Endothelial cell of umbilical vein (primary cell): ENCODE measurements around the gene NUDT21. TPM values are rescaled to one million over a fixed set of nuclear protein-coding genes. Genes with fewer than 3 reads are reported as not detected.

Experiments used
- BruUV-seq: library from RNA; stranded (reverse); fragments of 400-500 nt; replicated peaks from 2 replicates; lab custom pipeline; 2021; lab: Mats Ljungman, UMichigan
- CTCF ChIA-PET: fragments of 300-600, 350-600 bp; sonication (Branson Sonifier 250); formaldehyde crosslinking; loops from one replicate; lab custom pipeline; 2021; ENCODE audit warnings: antibody characterized with exemption, inconsistent platforms; lab: Charles Lee
- POLR2A ChIA-PET: fragments of 300-600, 350-600 bp; sonication (Branson Sonifier 250); formaldehyde crosslinking; loops from one replicate; lab custom pipeline; 2021; ENCODE audit warnings: antibody characterized with exemption, inconsistent platforms; lab: Charles Lee
- DNase-seq: peaks from one replicate; pipeline ENCODE4 v3.0.0-alpha.2; 2011; ENCODE audit warnings: low read depth, low spot score
- FAIRE-seq: peaks from 2 replicates; lab custom pipeline; 2011; peaks lifted over from hg19 to GRCh38; lab: Jason Lieb, UNC
- H2AFZ ChIP-seq: 2 replicates; pipeline ENCODE4 v1.6.0; 2012; ENCODE audit warnings: low read depth, low read length, control low read depth, inconsistent platforms
- H3K27ac ChIP-seq: 2 replicates; pipeline ENCODE4 v1.5.1; 2011; ENCODE audit warnings: low read depth, mild to moderate bottlenecking, control low read depth, low read length, moderate library complexity; ENCODE audit not compliant: insufficient read depth
- H3K27me3 ChIP-seq, 2 experiments: 2 replicates each; pipeline versions ENCODE4 v1.6.0 to v1.6.1; 2011; ENCODE audit warnings: low read length in 2 of 2, mixed read lengths in 1 of 2; ENCODE audit not compliant: control insufficient read depth in 2 of 2, insufficient read depth in 2 of 2
- H3K36me3 ChIP-seq, 2 experiments: 2 replicates in 1 of 2; 3 replicates in 1 of 2; pipeline ENCODE4 v1.5.1; 2011; ENCODE audit warnings: low read length in 2 of 2, mild to moderate bottlenecking in 1 of 2, moderate library complexity in 1 of 2; ENCODE audit not compliant: control insufficient read depth in 2 of 2, insufficient read depth in 2 of 2; ENCODE audit errors: extremely low read depth in 1 of 2
- H3K4me1 ChIP-seq: 3 replicates; pipeline ENCODE4 v1.5.1; 2011; ENCODE audit warnings: mild to moderate bottlenecking, low read length; ENCODE audit not compliant: control insufficient read depth, insufficient read depth; ENCODE audit errors: extremely low read depth
- H3K4me2 ChIP-seq: 2 replicates; pipeline ENCODE4 v1.6.1; 2011; ENCODE audit warnings: low read length, control low read depth, mixed read lengths; ENCODE audit not compliant: insufficient read depth
- H3K4me3 ChIP-seq, 3 experiments: fragments of 200-600 bp in 1 of 3; sonication (generic), shearing (Covaris generic) in 1 of 3; replicated peaks in 1 of 3; 2 replicates each; pipeline ENCODE4 v1.5.1; 2011 to 2016; ENCODE audit warnings: control low read depth in 3 of 3, low read length in 3 of 3, mild to moderate bottlenecking in 2 of 3, inconsistent platforms in 1 of 3, low read depth in 1 of 3, moderate library complexity in 1 of 3; ENCODE audit not compliant: insufficient read depth in 1 of 3
- H3K79me2 ChIP-seq: 2 replicates; pipeline ENCODE4 v1.6.0; 2012; ENCODE audit warnings: low read length, inconsistent platforms; ENCODE audit not compliant: control insufficient read depth, insufficient read depth
- H3K9ac ChIP-seq: replicated peaks from 2 replicates; pipeline ENCODE3; 2011; ENCODE audit warnings: low read length, control low read depth; ENCODE audit not compliant: insufficient read depth; ENCODE audit errors: extremely low read depth
- H3K9me1 ChIP-seq: replicated peaks from 3 replicates; pipeline ENCODE4 v1.6.0; 2011; ENCODE audit warnings: mild to moderate bottlenecking, low read length; ENCODE audit not compliant: control insufficient read depth, insufficient read depth; ENCODE audit errors: extremely low read depth
- H3K9me3 ChIP-seq: replicated peaks from 2 replicates; pipeline ENCODE4 v1.5.1; 2012; ENCODE audit warnings: low read length, inconsistent platforms; ENCODE audit not compliant: control insufficient read depth, insufficient read depth
- H4K20me1 ChIP-seq: replicated peaks from 2 replicates; pipeline ENCODE3; 2011; ENCODE audit warnings: mild to moderate bottlenecking, low read length; ENCODE audit not compliant: control insufficient read depth, insufficient read depth; ENCODE audit errors: extremely low read depth
- CTCF ChIP-seq, 2 donors: IDR thresholded peaks; 1 replicate in 1 of 2; 2 replicates in 1 of 2; pipeline ENCODE4 v1.5.1; 2011; ENCODE audit warnings: low read length in 2 of 2, mild to moderate bottlenecking in 2 of 2, moderate library complexity in 2 of 2, control low read depth in 1 of 2, inconsistent platforms in 1 of 2, low read depth in 1 of 2; ENCODE audit not compliant: insufficient read depth in 1 of 2; ENCODE audit errors: extremely low read depth in 1 of 2
- EZH2 ChIP-seq: IDR thresholded peaks from 2 replicates; pipeline ENCODE4 v1.6.1; 2012; ENCODE audit warnings: borderline replicate concordance, low read depth, mild to moderate bottlenecking, moderate library complexity, low read length, inconsistent platforms; ENCODE audit not compliant: severe bottlenecking
- FOS ChIP-seq: IDR thresholded peaks from 2 replicates; pipeline ENCODE4 v1.6.1; 2011; ENCODE audit warnings: mild to moderate bottlenecking, low read length, moderate library complexity, borderline replicate concordance; ENCODE audit not compliant: insufficient read depth
- GATA2 ChIP-seq: IDR thresholded peaks from 2 replicates; pipeline ENCODE4 v1.7.0; 2011; ENCODE audit warnings: low read depth, mild to moderate bottlenecking, moderate library complexity, mixed read lengths, low read length; ENCODE audit not compliant: insufficient read length, insufficient read depth
- JUN ChIP-seq: IDR thresholded peaks from 2 replicates; pipeline ENCODE4 v1.6.1; 2011; ENCODE audit warnings: borderline replicate concordance, low read depth; ENCODE audit not compliant: insufficient read length, insufficient read depth
- MAX ChIP-seq: IDR thresholded peaks from 2 replicates; pipeline ENCODE4 v1.6.1; 2011; ENCODE audit not compliant: insufficient read depth, insufficient read length
- MYC ChIP-seq: IDR thresholded peaks from one replicate; pipeline ENCODE4 v1.6.1; 2011; ENCODE audit warnings: mild to moderate bottlenecking, low read depth, low read length
- POLR2A ChIP-seq: IDR thresholded peaks from 2 replicates; pipeline ENCODE4 v1.6.1; 2012; ENCODE audit warnings: low read depth, mild to moderate bottlenecking, control low read depth, low read length
- POLR2AphosphoS5 ChIP-seq: IDR thresholded peaks from 2 replicates; pipeline ENCODE4 v1.6.1; 2012; ENCODE audit warnings: low read depth, mild to moderate bottlenecking, control low read depth, low read length, moderate library complexity; ENCODE audit not compliant: insufficient read depth
- dilution Hi-C: fragments of 300-500 bp; cut with MboI; formaldehyde crosslinking; loops from one replicate; pipeline ENCODE4 v1.15.0; 2019; ENCODE audit warnings: low sequenced_read_pairs; ENCODE audit not compliant: extremely low pct_ligation_motif_present
- intact Hi-C: fragments of 100-400 bp; cut with micrococcal nuclease; formaldehyde crosslinking; loops from one replicate; pipeline ENCODE4 v1.10.0; 2022
- polyA plus RNA-seq, 4 experiments: library from polyadenylated mRNA; depleted of rRNA in 3 of 4; stranded (reverse) in 3 of 4; unstranded in 1 of 4; fragments of >200 nt; gene quantifications; 2 replicates each; pipeline versions ENCODE4 v1.2.1 to v1.2.3, GENCODE V29; 2011 to 2012; ENCODE audit warnings: missing spikeins in 1 of 4
- total RNA-seq: library from RNA; stranded (reverse); gene quantifications from 2 replicates; pipeline ENCODE4 v1.2.3, GENCODE V29; 2021

The NUDT21 gene
- total and polyA plus RNA-seq, 2 donors (not counting 3 experiments of a cell fraction or from before 2014, with no cell fraction given) = 56.4 to 158 TPM

DNA sequence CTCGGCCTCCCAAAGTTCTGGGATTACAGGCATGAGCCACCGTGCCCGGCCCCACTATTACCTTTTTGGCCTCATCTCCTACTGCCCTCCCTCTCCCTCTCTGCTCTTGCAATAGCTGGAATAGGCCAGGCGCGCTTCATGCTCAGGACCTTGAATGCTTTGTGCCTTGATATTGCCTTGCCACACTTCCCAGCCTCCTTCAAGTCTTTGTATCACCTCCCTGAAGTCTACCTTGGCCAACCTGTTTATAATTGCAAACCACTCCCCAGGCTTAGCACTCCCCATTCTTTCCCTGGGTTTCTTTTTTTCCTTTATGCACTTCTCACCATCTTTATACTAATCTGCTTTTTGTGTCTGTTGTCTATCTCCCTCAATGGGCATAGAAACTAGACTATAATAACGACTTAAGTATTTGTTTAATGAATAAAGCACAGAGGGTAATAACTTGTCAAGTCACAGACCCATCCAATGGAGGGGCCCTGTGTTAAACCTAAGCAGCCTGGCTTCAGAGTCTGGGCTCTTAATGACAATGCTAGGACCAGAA, 6.9 kb upstream of the NUDT21 start:
- H2AFZ ChIP-seq = no peak overlapping the region
- no peaks in the 10 kb centered on the region for H3K27me3 ChIP-seq
- no peak overlapping the region for H3K27ac ChIP-seq
- no peak for FAIRE-seq
- H3K79me2 ChIP-seq = peaks cover 8% of the 10 kb centered on the region
- peaks cover 0 to 39% of the 10 kb centered on the region in 2 experiments for H3K36me3 ChIP-seq
- H3K4me1 ChIP-seq = no peaks in the 10 kb centered on the region
- H3K9me3 ChIP-seq = no peaks in the 10 kb centered on the region
- no TSS peak for BruUV-seq
- no peak overlapping the region for H3K4me3 ChIP-seq
- ChIA-PET CTCF (no interaction called here), POLR2A (no interaction called here)
- no peak overlapping the region for H3K9ac ChIP-seq
- dilution Hi-C loops = no loop called here
- H3K9me1 ChIP-seq = no peaks in the 10 kb centered on the region
- no peak for TF ChIP-seq GATA2
- TF ChIP-seq CTCF (IDR thresholded peaks at IDR 0.05; ENCODE audit: extremely low read depth in 1 of 2, insufficient read depth in 1 of 2, low read depth in 1 of 2, low read length in 2 of 2) = no peak
- no peak for TF ChIP-seq POLR2AphosphoS5
- no peak for TF ChIP-seq FOS
- no peak for TF ChIP-seq POLR2A
- TF ChIP-seq MAX = no peak
- TF ChIP-seq MYC = no peak
- no peak for TF ChIP-seq EZH2
- TF ChIP-seq JUN = no peak
- intact Hi-C loops = no loop called here
- H4K20me1 ChIP-seq = no peaks in the 10 kb centered on the region
- no peak for DNase-seq
- H3K4me2 ChIP-seq = no peak overlapping the region
